Transverse colon (tissue), 3 donors: ENCODE data around the gene TMC2.

ENCODE experiments used
- EP300 ChIP-seq: sonication (generic); formaldehyde crosslinking; IDR thresholded peaks from one replicate; pipeline ENCODE4 v1.6.1; 2017; ENCODE audit warnings: antibody characterized with exemption, low read depth
- POLR2A ChIP-seq: fragments of 450-650 bp; IDR thresholded peaks from one replicate; pipeline ENCODE4 v1.6.1; 2016; ENCODE audit warnings: antibody characterized with exemption, mild to moderate bottlenecking, moderate library complexity
- TF ChIP-seq, protein P1 (sequence below), 5 experiments: fragments of 200-600 bp in 3 of 5; fragments of 450-650 bp in 2 of 5; sonication (generic) in 3 of 5; IDR thresholded peaks; 1 replicate in 2 of 5; 2 replicates in 3 of 5; pipeline ENCODE4 v1.5.1; 2016 to 2017; ENCODE audit warnings: antibody characterized with exemption in 5 of 5, inconsistent platforms in 3 of 5, mild to moderate bottlenecking in 2 of 5, moderate library complexity in 1 of 5

- TF ChIP-seq, protein P1, sequence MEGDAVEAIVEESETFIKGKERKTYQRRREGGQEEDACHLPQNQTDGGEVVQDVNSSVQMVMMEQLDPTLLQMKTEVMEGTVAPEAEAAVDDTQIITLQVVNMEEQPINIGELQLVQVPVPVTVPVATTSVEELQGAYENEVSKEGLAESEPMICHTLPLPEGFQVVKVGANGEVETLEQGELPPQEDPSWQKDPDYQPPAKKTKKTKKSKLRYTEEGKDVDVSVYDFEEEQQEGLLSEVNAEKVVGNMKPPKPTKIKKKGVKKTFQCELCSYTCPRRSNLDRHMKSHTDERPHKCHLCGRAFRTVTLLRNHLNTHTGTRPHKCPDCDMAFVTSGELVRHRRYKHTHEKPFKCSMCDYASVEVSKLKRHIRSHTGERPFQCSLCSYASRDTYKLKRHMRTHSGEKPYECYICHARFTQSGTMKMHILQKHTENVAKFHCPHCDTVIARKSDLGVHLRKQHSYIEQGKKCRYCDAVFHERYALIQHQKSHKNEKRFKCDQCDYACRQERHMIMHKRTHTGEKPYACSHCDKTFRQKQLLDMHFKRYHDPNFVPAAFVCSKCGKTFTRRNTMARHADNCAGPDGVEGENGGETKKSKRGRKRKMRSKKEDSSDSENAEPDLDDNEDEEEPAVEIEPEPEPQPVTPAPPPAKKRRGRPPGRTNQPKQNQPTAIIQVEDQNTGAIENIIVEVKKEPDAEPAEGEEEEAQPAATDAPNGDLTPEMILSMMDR (IDR thresholded peaks at IDR 0.05): no peak
- TF ChIP-seq POLR2A (no peak), EP300 (no peak)
Measured at GRCh38 chr20:2527762-2528161, 8.6 kb upstream of the TMC2 start.
